OCI-LY1 (cell line): Measurements from ENCODE around the gene ASAP3.

Experiments
- EZH2 ChIP-seq: fragments of 200-600 bp; sonication (generic), shearing (Covaris generic); IDR thresholded peaks from 2 replicates; pipeline ENCODE4 v1.8.0; 2017; ENCODE audit warnings: borderline replicate concordance, mixed run types, mild to moderate bottlenecking, antibody characterized with exemption, low read length, moderate library complexity, mixed read lengths
- TF ChIP-seq, protein P1 (sequence below): fragments of 200-600 bp; sonication (generic), shearing (Covaris generic); IDR thresholded peaks from 2 replicates; pipeline ENCODE4 v1.5.1; 2017; ENCODE audit warnings: mild to moderate bottlenecking, antibody characterized with exemption, low read length, moderate library complexity, mixed read lengths

DNA sequence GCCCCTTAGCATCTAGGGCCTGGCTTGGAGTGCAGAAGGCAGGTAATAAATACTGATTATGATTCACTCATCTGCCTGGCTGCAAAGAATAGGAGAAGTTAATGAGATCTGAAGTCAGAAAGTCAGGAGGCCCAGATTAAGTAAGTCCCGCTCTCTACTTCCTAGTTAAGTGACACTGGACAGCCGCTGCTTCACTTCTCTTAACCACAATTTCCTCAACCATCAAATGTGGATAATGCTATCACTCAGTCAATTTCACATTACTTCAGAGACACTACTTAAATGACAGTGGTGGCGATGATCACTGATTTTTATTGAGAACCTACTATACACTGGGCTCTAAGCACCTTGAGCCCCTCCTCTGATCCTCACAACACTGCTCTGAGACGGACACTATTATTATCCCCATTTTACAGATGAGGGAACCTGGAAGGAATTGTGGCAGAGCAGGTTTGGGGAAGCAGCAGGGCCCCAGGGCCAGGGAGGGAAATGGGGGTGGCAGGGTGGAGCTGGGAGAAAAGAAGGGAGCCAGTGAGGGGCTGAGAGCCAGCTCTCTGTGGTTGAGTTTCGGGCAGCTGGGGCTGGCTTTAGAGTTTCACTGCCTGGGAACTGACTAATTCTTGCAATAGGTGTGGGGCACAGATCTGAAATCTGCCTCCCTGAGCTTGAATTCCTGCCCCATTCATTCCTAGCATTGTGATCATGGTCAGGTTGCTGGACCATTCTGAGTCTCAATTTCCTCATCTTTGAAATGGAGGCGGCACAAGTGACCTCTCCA, 49.5 kb upstream of the ASAP3 start:
- TF ChIP-seq, protein P1, sequence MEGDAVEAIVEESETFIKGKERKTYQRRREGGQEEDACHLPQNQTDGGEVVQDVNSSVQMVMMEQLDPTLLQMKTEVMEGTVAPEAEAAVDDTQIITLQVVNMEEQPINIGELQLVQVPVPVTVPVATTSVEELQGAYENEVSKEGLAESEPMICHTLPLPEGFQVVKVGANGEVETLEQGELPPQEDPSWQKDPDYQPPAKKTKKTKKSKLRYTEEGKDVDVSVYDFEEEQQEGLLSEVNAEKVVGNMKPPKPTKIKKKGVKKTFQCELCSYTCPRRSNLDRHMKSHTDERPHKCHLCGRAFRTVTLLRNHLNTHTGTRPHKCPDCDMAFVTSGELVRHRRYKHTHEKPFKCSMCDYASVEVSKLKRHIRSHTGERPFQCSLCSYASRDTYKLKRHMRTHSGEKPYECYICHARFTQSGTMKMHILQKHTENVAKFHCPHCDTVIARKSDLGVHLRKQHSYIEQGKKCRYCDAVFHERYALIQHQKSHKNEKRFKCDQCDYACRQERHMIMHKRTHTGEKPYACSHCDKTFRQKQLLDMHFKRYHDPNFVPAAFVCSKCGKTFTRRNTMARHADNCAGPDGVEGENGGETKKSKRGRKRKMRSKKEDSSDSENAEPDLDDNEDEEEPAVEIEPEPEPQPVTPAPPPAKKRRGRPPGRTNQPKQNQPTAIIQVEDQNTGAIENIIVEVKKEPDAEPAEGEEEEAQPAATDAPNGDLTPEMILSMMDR: no peak
- TF ChIP-seq EZH2: no peak
